ENCODE results near the gene ATRX. TPM values are rescaled to one million over a fixed set of nuclear protein-coding genes. Genes with fewer than 3 reads are reported as not detected.

Gene ATRX
- total and polyA plus RNA-seq, 10 of the 15 experiments (the other 5 are each of a cell fraction or from before 2014, with no cell fraction given), result 19.4 to 73.8 (median 45.2) TPM

DNA sequence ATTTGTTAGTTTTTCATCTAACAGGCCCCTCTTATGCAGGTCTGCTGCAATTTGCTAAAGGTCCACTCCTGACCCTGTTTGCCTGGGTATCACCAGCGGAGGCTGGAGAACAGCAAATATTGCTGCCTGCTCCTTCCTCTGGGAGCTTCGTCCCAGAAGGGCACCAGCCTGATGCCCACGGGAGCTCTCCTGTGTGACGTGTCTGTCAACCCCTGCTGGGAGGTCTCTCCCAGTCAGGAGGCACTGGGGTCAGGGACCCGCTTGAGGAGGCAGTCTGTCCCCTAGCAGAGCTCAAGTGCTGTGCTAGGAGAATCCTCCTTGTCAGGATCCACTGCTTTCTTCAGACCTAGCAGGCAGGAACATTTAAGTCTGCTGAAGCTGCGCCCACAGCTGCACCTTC is 30.5 kb downstream of the ATRX start:
- H2AFZ ChIP-seq (ENCODE audit: control insufficient read depth, low read depth, low read length), result no peak overlapping the region
- ChIA-PET RAD21 (ENCODE audit: unreplicated experiment) (no interaction called here), POLR2A (interaction anchor here (0.6 kb wide), 1 partner anchor 18 kb away, joined by 5 read pairs; no protein-coding TSS in a partner anchor), SMC1A (ENCODE audit: uncharacterized antibody, unreplicated experiment) (no interaction called here), CTCF (interaction anchor here (0.7 kb wide), 1 partner anchor 16 kb away, joined by 3 read pairs; no protein-coding TSS in a partner anchor)
- ATAC-seq (no peak), FAIRE-seq (no peak), DNase-seq (ENCODE audit: low read depth, low spot score) (no peak)
- H3K9me3 ChIP-seq (replicated peaks; ENCODE audit: control insufficient read depth, insufficient read depth, low read length), result no peaks in the 10 kb centered on the region; the same call in 1 of the 3 replicates
- BruUV-seq (replicated peaks), result no TSS peak
- no peak overlapping the region for H3K4me3 ChIP-seq
- H3K27me3 ChIP-seq (replicated peaks in 1 of 2; ENCODE audit: control insufficient read depth in 2 of 2, insufficient read depth in 2 of 2, low read length in 1 of 2), result no peaks in the 10 kb centered on the region
- H3K4me2 ChIP-seq (ENCODE audit: control insufficient read depth, insufficient read depth), result no peak overlapping the region
- 81% methylated on average over 6 of the region's 6 CpGs for WGBS (ENCODE audit: insufficient coverage, insufficient replicate concordance, low lambda C conversion rate, missing lambda C conversion rate)
- no peaks in the 10 kb centered on the region for H3K4me1 ChIP-seq (ENCODE audit: control insufficient read depth, insufficient read depth, low read length)
- no peak overlapping the region for H3K9ac ChIP-seq (ENCODE audit: control insufficient read depth, insufficient read depth, low read length)
- TF ChIP-seq MYC (IDR thresholded peaks at IDR 0.05; ENCODE audit: insufficient read depth, insufficient read length, insufficient replicate concordance, low read length, severe bottlenecking) (no peak), CREB1 (IDR thresholded peaks at IDR 0.05; ENCODE audit: low read depth) (no peak), TCF7 (IDR thresholded peaks at IDR 0.05; ENCODE audit: borderline replicate concordance) (no peak), E2F4 (IDR thresholded peaks at IDR 0.05; ENCODE audit: low read depth, low read length) (no peak), CBX5 (IDR thresholded peaks at IDR 0.05; ENCODE audit: low read depth) (no peak), BACH1 (IDR thresholded peaks at IDR 0.05; ENCODE audit: borderline replicate concordance) (no peak), E4F1 (IDR thresholded peaks at IDR 0.05; ENCODE audit: borderline replicate concordance, partially characterized antibody) (no peak), PKNOX1 (IDR thresholded peaks at IDR 0.05) (no peak), HDAC2 (IDR thresholded peaks at IDR 0.05) (no peak), CEBPB (IDR thresholded peaks at IDR 0.05; ENCODE audit: borderline replicate concordance in 1 of 2, low read depth in 2 of 2, low read length in 2 of 2) (no peak), RFX5 (IDR thresholded peaks at IDR 0.05; ENCODE audit: low read depth, low read length) (no peak), FOXM1 (IDR thresholded peaks at IDR 0.05; ENCODE audit: low read depth, low read length) (no peak), JUNB (IDR thresholded peaks at IDR 0.05) (no peak)
- TF ChIP-seq, protein P1, sequence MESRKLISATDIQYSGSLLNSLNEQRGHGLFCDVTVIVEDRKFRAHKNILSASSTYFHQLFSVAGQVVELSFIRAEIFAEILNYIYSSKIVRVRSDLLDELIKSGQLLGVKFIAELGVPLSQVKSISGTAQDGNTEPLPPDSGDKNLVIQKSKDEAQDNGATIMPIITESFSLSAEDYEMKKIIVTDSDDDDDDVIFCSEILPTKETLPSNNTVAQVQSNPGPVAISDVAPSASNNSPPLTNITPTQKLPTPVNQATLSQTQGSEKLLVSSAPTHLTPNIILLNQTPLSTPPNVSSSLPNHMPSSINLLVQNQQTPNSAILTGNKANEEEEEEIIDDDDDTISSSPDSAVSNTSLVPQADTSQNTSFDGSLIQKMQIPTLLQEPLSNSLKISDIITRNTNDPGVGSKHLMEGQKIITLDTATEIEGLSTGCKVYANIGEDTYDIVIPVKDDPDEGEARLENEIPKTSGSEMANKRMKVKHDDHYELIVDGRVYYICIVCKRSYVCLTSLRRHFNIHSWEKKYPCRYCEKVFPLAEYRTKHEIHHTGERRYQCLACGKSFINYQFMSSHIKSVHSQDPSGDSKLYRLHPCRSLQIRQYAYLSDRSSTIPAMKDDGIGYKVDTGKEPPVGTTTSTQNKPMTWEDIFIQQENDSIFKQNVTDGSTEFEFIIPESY (IDR thresholded peaks at IDR 0.05), result no peak
- H3K27ac ChIP-seq (ENCODE audit: control insufficient read depth, insufficient read depth), result no peak overlapping the region
- no peaks in the 10 kb centered on the region; the same call in none of the 2 replicates for H3K79me2 ChIP-seq (ENCODE audit: control insufficient read depth, insufficient read depth, low read length)
- intact Hi-C loops (cut with micrococcal nuclease; ENCODE audit: unreplicated experiment) (no loop called here), in situ Hi-C loops (cut with MboI) (no loop called here)
- no peaks in the 10 kb centered on the region; a peak in 1 of 4 replicates for H3K36me3 ChIP-seq (ENCODE audit: control insufficient read depth in 2 of 2, insufficient read depth in 2 of 2, low read length in 1 of 2)
- H4K20me1 ChIP-seq (ENCODE audit: control insufficient read depth, insufficient read depth), result no peaks in the 10 kb centered on the region
